ENCODE measurements around the gene SPAG6. TPM values are rescaled to one million over a fixed set of nuclear protein-coding genes. Genes with fewer than 3 reads are reported as not detected.

Gene SPAG6
- total and polyA plus RNA-seq, 9 of the 15 experiments (the other 6 are each of a cell fraction or from before 2014, with no cell fraction given) = 3.5 to 23.1 (median 11.8) TPM

- TF ChIP-seq ZNF592 (IDR thresholded peaks at IDR 0.05) (peak; percentile 55; the same call in 1 of the 2 replicates), CBFB (CRISPR knock-in tag; IDR thresholded peaks at IDR 0.05) (no peak), AFF4 (CRISPR knock-in tag; IDR thresholded peaks at IDR 0.05) (no peak), NEUROD1 (IDR thresholded peaks at IDR 0.05; ENCODE audit: borderline replicate concordance, low read depth, low read length, partially characterized antibody) (no peak), RFX5 (IDR thresholded peaks at IDR 0.05; ENCODE audit: low read depth, low read length) (no peak), SRSF7 (optimal IDR thresholded peaks at IDR 0.05; ENCODE audit: low read depth, low read length) (no peak), BCL6 (CRISPR knock-in tag; IDR thresholded peaks at IDR 0.05) (no peak), THRAP3 (IDR thresholded peaks at IDR 0.05; ENCODE audit: borderline replicate concordance) (no peak), SOX6 (IDR thresholded peaks at IDR 0.05) (peak; percentile 39; the same call in 1 of the 2 replicates), HLTF (IDR thresholded peaks at IDR 0.05) (no peak), NKRF (IDR thresholded peaks at IDR 0.05; ENCODE audit: borderline replicate concordance) (no peak), ZNF124 (CRISPR knock-in tag; IDR thresholded peaks at IDR 0.05) (no peak), ZNF175 (CRISPR knock-in tag; IDR thresholded peaks at IDR 0.05; ENCODE audit: low read depth) (no peak), COPS2 (conservative IDR thresholded peaks at IDR 0.05) (no peak), ZFPM2 (CRISPR knock-in tag; IDR thresholded peaks at IDR 0.05) (no peak), MYC (IDR thresholded peaks at IDR 0.05; ENCODE audit: low read depth, low read length) (0 out of 2 replicates have a peak, but pooled peaks have one; percentile 22), MYC (CRISPR knock-in tag; IDR thresholded peaks at IDR 0.05; ENCODE audit: borderline replicate concordance, low read depth) (no peak), MEF2D (tag; conservative IDR thresholded peaks at IDR 0.05; ENCODE audit: low read depth) (no peak), CREB5 (CRISPR knock-in tag; IDR thresholded peaks at IDR 0.05) (no peak)
Measured at GRCh38 chr10:22429146-22429545, 83.8 kb downstream of the SPAG6 start (continued).
